Skeletal muscle satellite cell (primary cell): ENCODE measurements around the gene LRIT1.

Source experiments
- H3K27me3 ChIP-seq: 2 replicates; pipeline ENCODE4 v1.7.0; 2013; ENCODE audit warnings: low read length; ENCODE audit not compliant: control insufficient read depth, insufficient read depth
- H3K36me3 ChIP-seq: 2 replicates; pipeline ENCODE4 v1.7.0; 2013; ENCODE audit warnings: mild to moderate bottlenecking, control low read depth, low read length; ENCODE audit not compliant: insufficient read depth
- H3K4me1 ChIP-seq: 2 replicates; pipeline ENCODE4 v1.7.0; 2013; ENCODE audit warnings: low read length; ENCODE audit not compliant: control insufficient read depth, insufficient read depth
- H3K4me2 ChIP-seq: 2 replicates; pipeline ENCODE4 v1.7.0; 2013; ENCODE audit warnings: mild to moderate bottlenecking, low read length
- H3K4me3 ChIP-seq: 2 replicates; pipeline ENCODE4 v1.7.0; 2013; ENCODE audit warnings: low read length
- H3K9ac ChIP-seq: 2 replicates; pipeline ENCODE4 v1.7.0; 2013; ENCODE audit warnings: mild to moderate bottlenecking, low read depth, low read length, moderate library complexity
- H3K9me3 ChIP-seq: replicated peaks from 2 replicates; pipeline ENCODE4 v1.7.0; 2013; ENCODE audit warnings: mild to moderate bottlenecking, control low read depth, low read length

Gene LRIT1

DNA sequence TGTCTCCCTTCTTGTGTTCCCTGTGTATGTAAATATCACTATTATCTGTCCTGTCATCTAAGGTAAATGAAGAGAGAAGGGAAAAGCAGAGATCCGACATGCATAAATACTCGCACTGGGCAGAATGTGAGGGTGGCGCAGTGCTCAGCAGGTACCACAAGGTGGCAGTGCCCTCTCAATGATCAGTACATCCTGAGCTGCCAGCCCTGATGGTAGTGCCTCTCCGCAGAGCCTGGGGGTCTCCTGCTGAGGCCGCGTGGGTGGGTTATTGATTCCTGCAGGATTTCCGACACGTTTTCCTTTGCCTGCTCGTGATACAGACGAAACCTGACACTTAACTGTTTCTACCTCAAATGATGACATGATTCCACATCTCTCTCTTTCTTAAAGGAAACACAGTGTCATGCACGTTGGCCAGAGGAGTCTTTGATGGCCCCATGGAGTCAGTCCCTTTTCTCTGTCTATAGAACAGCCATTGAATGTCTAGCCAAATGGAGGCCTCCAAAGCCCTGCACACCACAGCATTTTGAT lies 23.3 kb upstream of the LRIT1 start:
- Histone ChIP-seq H3K9me3 (no peaks in the 10 kb centered on the region), H3K4me2 (peak overlapping the region; percentile 49), H3K4me1 (peaks cover 9% of the 10 kb centered on the region), H3K9ac (no peak overlapping the region), H3K36me3 (no peaks in the 10 kb centered on the region), H3K27me3 (peaks cover 20% of the 10 kb centered on the region), H3K4me3 (no peak overlapping the region)

- Histone ChIP-seq H3K4me3 (no peak overlapping the region), H3K4me2 (no peak overlapping the region), H3K9me3 (no peaks in the 10 kb centered on the region), H3K36me3 (no peaks in the 10 kb centered on the region), H3K9ac (no peak overlapping the region), H3K4me1 (peaks cover 4% of the 10 kb centered on the region), H3K27me3 (peaks cover 20% of the 10 kb centered on the region)
Measured at GRCh38 chr10:84263716-84264115, 22.4 kb upstream of the LRIT1 start.

DNA sequence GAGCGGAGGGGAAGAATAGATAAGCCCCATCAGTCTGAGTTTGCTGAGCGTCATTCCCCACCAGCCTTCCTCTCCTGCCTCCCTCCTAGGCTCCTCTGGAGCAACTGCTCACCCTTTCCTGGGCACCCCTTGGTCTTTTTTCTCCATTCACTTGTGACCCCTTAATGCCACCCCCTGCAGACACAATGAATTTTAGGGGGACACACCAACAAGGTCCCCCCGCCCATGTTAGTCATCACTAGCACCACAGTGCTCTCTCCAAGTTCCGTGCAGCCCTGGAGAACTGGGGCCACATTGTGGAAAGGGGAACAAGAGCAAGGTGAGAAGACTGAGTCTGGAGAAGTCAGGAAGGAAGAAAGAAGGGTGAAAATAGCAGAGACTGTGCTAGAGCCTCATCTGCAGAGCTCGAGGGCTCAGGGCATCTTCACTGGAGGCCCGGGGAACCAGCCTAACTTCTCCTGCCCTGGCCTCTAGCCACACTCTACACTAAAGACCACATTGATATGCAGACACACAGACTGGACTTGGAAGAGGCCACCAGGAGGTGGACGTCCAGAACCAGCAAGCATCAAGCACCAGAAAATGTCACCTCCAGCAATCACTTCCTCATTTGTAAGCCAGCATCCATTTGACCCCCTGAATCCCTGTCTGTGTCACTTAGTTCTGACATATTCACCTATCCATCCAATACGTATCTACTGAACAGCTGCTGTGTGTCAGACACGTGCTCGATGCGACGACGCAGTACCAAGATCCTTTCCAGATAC lies 21.0 kb upstream of the LRIT1 start:
- H3K4me1 ChIP-seq = no peaks in the 10 kb centered on the region
- H3K9me3 ChIP-seq = no peaks in the 10 kb centered on the region
- H3K4me2 ChIP-seq = no peak overlapping the region
- no peaks in the 10 kb centered on the region for H3K36me3 ChIP-seq
- H3K4me3 ChIP-seq = no peak overlapping the region
- H3K9ac ChIP-seq = no peak overlapping the region
- peaks cover 23% of the 10 kb centered on the region for H3K27me3 ChIP-seq

- H3K9ac ChIP-seq = no peak overlapping the region
- no peaks in the 10 kb centered on the region for H3K36me3 ChIP-seq
- H3K4me2 ChIP-seq = no peak overlapping the region
- no peaks in the 10 kb centered on the region for H3K9me3 ChIP-seq
- H3K27me3 ChIP-seq = peaks cover 23% of the 10 kb centered on the region
- no peak overlapping the region for H3K4me3 ChIP-seq
- no peaks in the 10 kb centered on the region for H3K4me1 ChIP-seq
Measured at GRCh38 chr10:84261236-84261915, 20.0 kb upstream of the LRIT1 start.

DNA sequence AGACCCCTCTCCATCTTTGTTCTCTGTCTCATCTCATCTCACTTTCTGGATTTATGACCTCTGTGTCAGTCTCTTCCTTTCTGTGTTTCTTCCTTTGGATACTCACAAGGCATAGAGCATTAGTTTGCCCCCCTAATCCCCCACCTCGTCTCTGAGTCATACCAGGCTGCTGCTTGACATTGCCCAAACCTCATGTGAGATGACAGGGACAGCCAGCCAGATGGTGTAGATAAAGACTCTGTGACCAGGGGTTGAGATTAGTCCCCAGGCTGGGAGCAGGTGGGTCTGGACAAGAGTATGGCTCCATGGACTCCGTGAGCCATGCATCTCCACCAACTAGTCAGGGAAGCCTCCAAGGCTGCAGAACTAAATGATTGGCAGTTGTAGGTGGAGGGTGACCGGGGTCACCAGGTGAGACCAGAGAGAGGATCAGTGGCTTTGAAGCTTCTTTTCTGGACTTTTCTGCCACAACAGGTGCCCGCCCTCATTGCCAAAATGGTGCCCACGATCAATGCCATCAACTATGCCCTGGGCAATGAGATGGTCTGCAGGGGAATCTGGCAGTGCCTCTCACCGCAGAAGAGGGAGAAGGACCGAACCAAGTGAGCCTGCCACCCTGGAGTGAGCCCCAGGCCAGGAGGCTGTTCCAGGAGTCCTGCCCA lies 16.8 kb upstream of the LRIT1 start:
- Histone ChIP-seq H3K4me2 (no peak overlapping the region), H3K9me3 (no peaks in the 10 kb centered on the region), H3K9ac (no peak overlapping the region), H3K36me3 (no peaks in the 10 kb centered on the region), H3K4me3 (no peak overlapping the region), H3K27me3 (peaks cover 38% of the 10 kb centered on the region), H3K4me1 (no peaks in the 10 kb centered on the region)

- Histone ChIP-seq H3K4me3 (no peak overlapping the region), H3K9ac (no peak overlapping the region)
Measured at GRCh38 chr10:84257343-84258020, 16.1 kb upstream of the LRIT1 start.

GRCh38 chr10:84256510-84257342 lies 15.4 kb upstream of the LRIT1 start:
- Histone ChIP-seq H3K4me1 (no peaks in the 10 kb centered on the region), H3K4me2 (peak overlapping the region; percentile 31), H3K9ac (peak overlapping the region; percentile 42), H3K9me3 (no peaks in the 10 kb centered on the region), H3K4me3 (peak overlapping the region; percentile 47), H3K27me3 (peaks cover 30% of the 10 kb centered on the region), H3K36me3 (no peaks in the 10 kb centered on the region)

More at GRCh38 chr10:84257343-84258020, 16.1 kb upstream of the LRIT1 start:
- H3K9me3 ChIP-seq = no peaks in the 10 kb centered on the region
- H3K36me3 ChIP-seq = no peaks in the 10 kb centered on the region
- no peak overlapping the region for H3K4me2 ChIP-seq
- no peaks in the 10 kb centered on the region for H3K4me1 ChIP-seq
- peaks cover 36% of the 10 kb centered on the region for H3K27me3 ChIP-seq

DNA sequence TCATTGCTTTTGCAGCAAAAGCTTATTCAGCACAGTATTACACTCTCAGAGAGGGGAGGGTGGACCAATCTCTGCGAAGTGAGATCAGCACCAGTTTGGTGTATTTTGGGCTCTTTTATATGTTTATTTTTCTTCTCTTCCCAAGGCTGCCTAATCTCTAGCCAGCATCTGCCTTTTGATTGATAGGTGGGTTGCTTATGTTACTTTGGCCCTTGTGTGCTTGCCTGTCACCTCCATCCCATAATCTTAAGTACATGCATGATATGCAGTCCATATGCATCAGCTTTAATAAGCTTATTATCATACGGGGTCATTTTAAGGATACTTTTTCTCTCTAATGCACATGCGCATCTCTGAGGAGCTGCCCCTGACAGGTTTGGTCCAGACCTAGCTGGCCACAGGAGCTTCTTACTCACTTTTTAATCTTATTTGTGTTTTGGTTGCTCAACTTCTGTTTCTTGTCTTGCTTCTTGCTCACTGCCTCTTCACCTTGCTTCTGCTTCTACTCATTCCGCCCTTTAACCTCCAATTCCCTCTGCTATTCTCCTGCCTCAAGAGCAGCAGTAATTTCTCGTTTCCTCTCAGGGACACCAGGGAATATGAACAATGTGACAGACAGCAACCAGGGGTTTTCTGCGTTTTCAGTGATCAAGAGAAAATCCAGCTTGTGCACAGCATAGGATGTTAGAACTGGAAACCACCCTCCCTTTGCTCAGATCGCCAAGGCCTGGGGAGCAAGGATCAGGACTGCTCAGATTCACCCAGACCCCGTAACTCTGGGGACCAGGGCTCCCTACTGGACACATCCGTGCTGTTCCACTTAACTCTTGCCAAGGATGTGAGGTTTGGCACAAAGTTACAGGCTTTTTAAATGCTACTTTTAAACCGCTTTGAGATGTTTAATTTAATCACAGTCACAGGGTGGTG lies 13.5 kb upstream of the LRIT1 start:
- Histone ChIP-seq H3K27me3 (peaks cover 18% of the 10 kb centered on the region), H3K36me3 (no peaks in the 10 kb centered on the region), H3K4me1 (no peaks in the 10 kb centered on the region), H3K9ac (no peak overlapping the region), H3K9me3 (no peaks in the 10 kb centered on the region), H3K4me3 (no peak overlapping the region), H3K4me2 (no peak overlapping the region)

GRCh38 chr10:84248794-84249193 lies 7.4 kb upstream of the LRIT1 start:
- no peak overlapping the region for H3K9ac ChIP-seq

GRCh38 chr10:84247496-84247895 lies 6.2 kb upstream of the LRIT1 start:
- no peaks in the 10 kb centered on the region for H3K4me1 ChIP-seq
- H3K9me3 ChIP-seq = no peaks in the 10 kb centered on the region
- H3K9ac ChIP-seq = no peak overlapping the region
- peaks cover 36% of the 10 kb centered on the region for H3K27me3 ChIP-seq
- H3K4me2 ChIP-seq = no peak overlapping the region
- no peaks in the 10 kb centered on the region for H3K36me3 ChIP-seq
- H3K4me3 ChIP-seq = no peak overlapping the region

More at GRCh38 chr10:84248794-84249193, 7.4 kb upstream of the LRIT1 start:
- Histone ChIP-seq H3K4me1 (no peaks in the 10 kb centered on the region), H3K4me2 (no peak overlapping the region), H3K36me3 (no peaks in the 10 kb centered on the region), H3K4me3 (no peak overlapping the region), H3K27me3 (peaks cover 29% of the 10 kb centered on the region), H3K9me3 (no peaks in the 10 kb centered on the region)
